Gastroesophageal sphincter (tissue), 4 donors: ENCODE measurements around the gene PCDHB9. TPM values are rescaled to one million over a fixed set of nuclear protein-coding genes. Genes with fewer than 3 reads are reported as not detected.
A peak's percentile ranks its signal among the peaks of the same experiment; 100 is the strongest.
"Not testable (repeated sequence)": the region's sequence is repeated elsewhere in the genome, so short reads cannot be mapped to it uniquely, and the experiment has no call there.

Experiments used
- ATAC-seq: fragments of 150-250 bp; one replicate; pipeline ENCODE4 v1.9.1; 2016; ENCODE audit warnings: mild to moderate bottlenecking, moderate library complexity
- H3K27ac ChIP-seq, 4 donors: fragments of 200-600 bp; sonication (generic) in 3 of 4; 1 replicate in 3 of 4; 2 replicates in 1 of 4; pipeline ENCODE4 v1.5.1; 2016 to 2019
- H3K27me3 ChIP-seq: fragments of 200-600 bp; sonication (generic); one replicate; pipeline ENCODE4 v1.5.1; 2019
- H3K36me3 ChIP-seq, 2 donors: fragments of 200-600 bp; sonication (generic); one replicate each; pipeline ENCODE4 v1.5.1; 2019; ENCODE audit warnings: control low read depth in 1 of 2
- H3K4me1 ChIP-seq, 3 donors: fragments of 200-600 bp; sonication (generic); 1 replicate in 2 of 3; 2 replicates in 1 of 3; pipeline ENCODE4 v1.5.1; 2016 to 2019; ENCODE audit warnings: control low read depth in 2 of 3
- H3K4me3 ChIP-seq, 2 donors: fragments of 200-600 bp; sonication (generic); one replicate each; pipeline ENCODE4 v1.5.1; 2019; ENCODE audit warnings: mild to moderate bottlenecking in 1 of 2, moderate library complexity in 1 of 2
- H3K9me3 ChIP-seq, 3 donors: fragments of 200-600 bp; sonication (generic); one replicate each; pipeline ENCODE4 v1.5.1; 2017 to 2019; ENCODE audit warnings: control low read depth in 2 of 3
- EP300 ChIP-seq: sonication (generic); formaldehyde crosslinking; IDR thresholded peaks from one replicate; pipeline ENCODE4 v1.6.1; 2017; ENCODE audit warnings: antibody characterized with exemption, mild to moderate bottlenecking
- POLR2A ChIP-seq, 2 donors: fragments of 450-650 bp; IDR thresholded peaks; one replicate each; pipeline ENCODE4 v1.6.1; 2017; ENCODE audit warnings: antibody characterized with exemption in 2 of 2, mild to moderate bottlenecking in 2 of 2, moderate library complexity in 1 of 2
- POLR2AphosphoS5 ChIP-seq: sonication (generic); formaldehyde crosslinking; IDR thresholded peaks from one replicate; pipeline ENCODE4 v1.6.1; 2017; ENCODE audit warnings: antibody characterized with exemption
- WGBS, 2 donors: methylation state at CpG; one replicate each; pipeline ENCODE4 v1.1.5; 2018; ENCODE audit warnings: low coverage in 1 of 2; 5-methylcytosine and 5-hydroxymethylcytosine counted together
- total RNA-seq, 4 donors: library from RNA; depleted of rRNA; stranded (reverse); fragments of >200 nt; gene quantifications; one replicate each; pipeline ENCODE4 v1.1.0, GENCODE V29; 2016
- TF ChIP-seq, protein P1 (sequence below), 4 experiments: fragments of 200-600 bp in 2 of 4; fragments of 450-650 bp in 2 of 4; sonication (generic) in 1 of 4; IDR thresholded peaks; one replicate each; pipeline ENCODE4 v1.5.1; 2017 to 2019; ENCODE audit warnings: antibody characterized with exemption in 4 of 4, mild to moderate bottlenecking in 2 of 4, moderate library complexity in 2 of 4

PCDHB9 gene
- total RNA-seq, 4 donors from 2014 or later: 1.9 to 10.9 (median 3.0) TPM

DNA sequence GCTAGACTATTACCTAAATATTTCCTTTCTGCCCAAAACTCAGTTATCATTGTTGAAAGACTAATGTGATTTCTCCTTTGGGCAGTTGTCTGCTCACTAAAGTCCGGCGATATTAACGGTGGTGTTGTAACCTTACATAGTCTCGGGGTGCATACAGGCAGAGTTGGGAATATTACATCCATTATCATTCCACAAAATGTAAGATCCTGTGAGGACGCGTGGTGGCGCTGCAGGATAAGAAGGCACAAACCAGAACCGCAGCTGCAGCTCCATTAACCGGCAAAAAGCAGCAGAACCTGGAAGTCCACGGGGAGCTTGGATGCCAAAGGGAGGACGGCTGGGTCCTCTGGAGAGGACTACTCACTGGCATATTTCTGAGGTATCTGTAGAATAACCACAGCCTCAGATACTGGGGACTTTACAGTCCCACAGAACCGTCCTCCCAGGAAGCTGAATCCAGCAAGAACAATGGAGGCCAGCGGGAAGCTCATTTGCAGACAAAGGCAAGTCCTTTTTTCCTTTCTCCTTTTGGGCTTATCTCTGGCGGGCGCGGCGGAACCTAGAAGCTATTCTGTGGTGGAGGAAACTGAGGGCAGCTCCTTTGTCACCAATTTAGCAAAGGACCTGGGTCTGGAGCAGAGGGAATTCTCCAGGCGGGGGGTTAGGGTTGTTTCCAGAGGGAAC is 26.8 kb downstream of the PCDHB9 start, which contains the start of gene PCDHB13:
Gene PCDHB13 (plus strand): TSS at position 264 of the 684 bp plus-strand sequence. CDS start 205 bp downstream, at position 469.
- H3K4me3 ChIP-seq: peak within 1 kb of the TSS in 1 of 2 donors; percentile 15
- peaks cover 22% of the 10 kb centered on the region for H3K27me3 ChIP-seq
- peak; percentile 25 for ATAC-seq
- not testable (repeated sequence) for H3K4me1 ChIP-seq, H3K27ac ChIP-seq
- H3K36me3 ChIP-seq: peaks cover 0 to 11% of the 10 kb centered on the region in 2 donors
- H3K9me3 ChIP-seq: peaks cover 0 to 96% (median 6%) of the 10 kb centered on the region in 3 donors
- WGBS, 2 donors: 11 to 14% methylated on average over 6 to 8 of the region's 18 CpGs
- TF ChIP-seq, protein P1, sequence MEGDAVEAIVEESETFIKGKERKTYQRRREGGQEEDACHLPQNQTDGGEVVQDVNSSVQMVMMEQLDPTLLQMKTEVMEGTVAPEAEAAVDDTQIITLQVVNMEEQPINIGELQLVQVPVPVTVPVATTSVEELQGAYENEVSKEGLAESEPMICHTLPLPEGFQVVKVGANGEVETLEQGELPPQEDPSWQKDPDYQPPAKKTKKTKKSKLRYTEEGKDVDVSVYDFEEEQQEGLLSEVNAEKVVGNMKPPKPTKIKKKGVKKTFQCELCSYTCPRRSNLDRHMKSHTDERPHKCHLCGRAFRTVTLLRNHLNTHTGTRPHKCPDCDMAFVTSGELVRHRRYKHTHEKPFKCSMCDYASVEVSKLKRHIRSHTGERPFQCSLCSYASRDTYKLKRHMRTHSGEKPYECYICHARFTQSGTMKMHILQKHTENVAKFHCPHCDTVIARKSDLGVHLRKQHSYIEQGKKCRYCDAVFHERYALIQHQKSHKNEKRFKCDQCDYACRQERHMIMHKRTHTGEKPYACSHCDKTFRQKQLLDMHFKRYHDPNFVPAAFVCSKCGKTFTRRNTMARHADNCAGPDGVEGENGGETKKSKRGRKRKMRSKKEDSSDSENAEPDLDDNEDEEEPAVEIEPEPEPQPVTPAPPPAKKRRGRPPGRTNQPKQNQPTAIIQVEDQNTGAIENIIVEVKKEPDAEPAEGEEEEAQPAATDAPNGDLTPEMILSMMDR (IDR thresholded peaks at IDR 0.05): peak in 3 of 4 experiments; percentile 12 to 51 (median 20)

DNA sequence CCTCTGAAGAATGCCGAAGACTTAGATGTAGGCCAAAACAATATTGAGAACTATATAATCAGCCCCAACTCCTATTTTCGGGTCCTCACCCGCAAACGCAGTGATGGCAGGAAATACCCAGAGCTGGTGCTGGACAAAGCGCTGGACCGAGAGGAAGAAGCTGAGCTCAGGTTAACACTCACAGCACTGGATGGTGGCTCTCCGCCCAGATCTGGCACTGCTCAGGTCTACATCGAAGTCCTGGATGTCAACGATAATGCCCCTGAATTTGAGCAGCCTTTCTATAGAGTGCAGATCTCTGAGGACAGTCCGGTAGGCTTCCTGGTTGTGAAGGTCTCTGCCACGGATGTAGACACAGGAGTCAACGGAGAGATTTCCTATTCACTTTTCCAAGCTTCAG is 27.6 kb downstream of the PCDHB9 start:
- H3K4me1 ChIP-seq, H3K27ac ChIP-seq, ATAC-seq, H3K4me3 ChIP-seq: not testable (repeated sequence)
- Histone ChIP-seq H3K27me3 (peaks cover 19% of the 10 kb centered on the region), H3K9me3 (peaks cover 0 to 96% (median 3%) of the 10 kb centered on the region in 3 donors), H3K36me3 (peaks cover 0 to 17% of the 10 kb centered on the region in 2 donors)
- WGBS, 2 donors: no CpG with 5 or more reads among the region's 12 CpGs

DNA sequence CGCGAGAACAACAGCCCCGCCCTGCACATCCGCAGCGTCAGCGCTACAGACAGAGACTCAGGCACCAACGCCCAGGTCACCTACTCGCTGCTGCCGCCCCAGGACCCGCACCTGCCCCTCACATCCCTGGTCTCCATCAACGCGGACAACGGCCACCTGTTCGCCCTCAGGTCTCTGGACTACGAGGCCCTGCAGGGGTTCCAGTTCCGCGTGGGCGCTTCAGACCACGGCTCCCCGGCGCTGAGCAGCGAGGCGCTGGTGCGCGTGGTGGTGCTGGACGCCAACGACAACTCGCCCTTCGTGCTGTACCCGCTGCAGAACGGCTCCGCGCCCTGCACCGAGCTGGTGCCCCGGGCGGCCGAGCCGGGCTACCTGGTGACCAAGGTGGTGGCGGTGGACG is 28.5 kb downstream of the PCDHB9 start:
- H3K27ac ChIP-seq, ATAC-seq, H3K4me1 ChIP-seq, H3K4me3 ChIP-seq: not testable (repeated sequence)
- Histone ChIP-seq H3K36me3 (peaks cover 0 to 18% of the 10 kb centered on the region in 2 donors), H3K27me3 (peaks cover 10% of the 10 kb centered on the region), H3K9me3 (peaks cover 0 to 96% (median 3%) of the 10 kb centered on the region in 3 donors)
- 43 to 50% methylated on average over 5 to 17 of the region's 40 CpGs for WGBS, 2 donors

DNA sequence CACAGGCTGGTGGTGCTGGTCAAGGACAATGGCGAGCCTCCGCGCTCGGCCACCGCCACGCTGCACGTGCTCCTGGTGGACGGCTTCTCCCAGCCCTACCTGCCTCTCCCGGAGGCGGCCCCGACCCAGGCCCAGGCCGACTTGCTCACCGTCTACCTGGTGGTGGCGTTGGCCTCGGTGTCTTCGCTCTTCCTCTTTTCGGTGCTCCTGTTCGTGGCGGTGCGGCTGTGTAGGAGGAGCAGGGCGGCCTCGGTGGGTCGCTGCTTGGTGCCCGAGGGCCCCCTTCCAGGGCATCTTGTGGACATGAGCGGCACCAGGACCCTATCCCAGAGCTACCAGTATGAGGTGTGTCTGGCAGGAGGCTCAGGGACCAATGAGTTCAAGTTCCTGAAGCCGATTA is 29.1 kb downstream of the PCDHB9 start:
- 58% methylated on average over 2 of the region's 26 CpGs; no CpG with 5 or more reads in 1 of the 2 donors for WGBS, 2 donors
- Histone ChIP-seq H3K9me3 (peaks cover 0 to 96% (median 3%) of the 10 kb centered on the region in 3 donors), H3K36me3 (peaks cover 0 to 18% of the 10 kb centered on the region in 2 donors)
- H3K27me3 ChIP-seq, H3K27ac ChIP-seq, H3K4me3 ChIP-seq, ATAC-seq, H3K4me1 ChIP-seq: not testable (repeated sequence)

DNA sequence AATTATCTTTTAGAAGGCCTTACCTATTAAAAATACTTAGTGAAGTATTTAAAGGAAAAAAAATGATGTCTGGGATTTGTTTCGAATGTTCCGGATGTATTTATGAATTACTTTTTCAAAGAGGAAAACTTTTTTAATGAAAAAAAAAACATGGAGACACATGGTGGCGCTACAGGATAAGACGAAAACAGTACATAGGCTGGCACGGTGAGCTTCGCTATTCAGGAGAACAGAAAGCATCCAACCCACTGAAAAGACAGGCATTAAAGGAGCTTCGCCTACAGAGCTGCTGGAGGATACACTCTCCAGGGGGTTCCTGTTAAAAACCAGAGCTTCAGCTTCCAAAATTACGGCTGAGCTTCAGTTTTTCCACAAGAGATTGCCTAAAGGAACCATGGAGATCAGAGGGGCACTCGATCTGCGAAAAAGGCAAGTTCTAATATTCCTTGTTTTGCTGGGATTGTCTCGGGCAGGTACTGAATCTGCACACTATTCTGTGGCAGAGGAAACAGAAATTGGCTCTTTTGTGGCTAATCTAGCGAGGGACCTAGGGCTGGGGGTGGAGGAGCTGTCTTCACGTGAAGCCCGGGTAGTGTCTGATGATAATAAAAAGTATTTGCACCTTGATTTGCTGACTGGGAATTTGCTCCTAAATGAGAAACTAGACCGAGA is 36.3 kb downstream of the PCDHB9 start, which contains the start of gene PCDHB14:
Gene PCDHB14 (plus strand): TSS at position 232 of the 672 bp plus-strand sequence. CDS start 163 bp downstream, at position 395.
- H3K9me3 ChIP-seq: peaks cover 0 to 100% (median 4%) of the 10 kb centered on the region in 3 donors
- peaks cover 0 to 22% of the 10 kb centered on the region in 2 donors for H3K36me3 ChIP-seq
- peak within 1 kb of the TSS; percentile 33 to 36 for H3K4me3 ChIP-seq
- no peak for ATAC-seq
- no peak for TF ChIP-seq POLR2AphosphoS5
- no peak for TF ChIP-seq POLR2A (IDR thresholded peaks at IDR 0.05)
- TF ChIP-seq, protein P1 (IDR thresholded peaks at IDR 0.05): peak in 2 of 4 experiments; percentile 13 to 34
- TF ChIP-seq EP300: no peak
- no peaks in the 10 kb centered on the region for H3K4me1 ChIP-seq
- peaks cover 3% of the 10 kb centered on the region for H3K27me3 ChIP-seq
- WGBS, 2 donors: 17 to 30% methylated on average over 12 to 14 of the region's 15 CpGs
- H3K27ac ChIP-seq: peak within 1 kb of the TSS in 1 of 4 donors; percentile 38

DNA sequence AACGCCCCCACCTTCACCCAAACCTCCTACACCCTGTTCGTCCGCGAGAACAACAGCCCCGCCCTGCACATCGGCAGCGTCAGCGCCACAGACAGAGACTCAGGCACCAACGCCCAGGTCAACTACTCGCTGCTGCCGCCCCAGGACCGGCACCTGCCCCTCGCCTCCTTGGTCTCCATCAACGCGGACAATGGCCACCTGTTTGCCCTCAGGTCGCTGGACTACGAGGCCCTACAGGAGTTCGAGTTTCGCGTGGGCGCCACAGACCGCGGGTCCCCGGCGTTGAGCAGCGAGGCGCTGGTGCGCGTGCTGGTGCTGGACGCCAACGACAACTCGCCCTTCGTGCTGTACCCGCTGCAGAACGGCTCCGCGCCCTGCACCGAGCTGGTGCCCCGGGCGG is 37.9 kb downstream of the PCDHB9 start:
- 0% methylated on average over 1 of the region's 40 CpGs; no CpG with 5 or more reads in 1 of the 2 donors for WGBS, 2 donors
- H3K4me1 ChIP-seq, H3K27me3 ChIP-seq, ATAC-seq, H3K36me3 ChIP-seq, H3K4me3 ChIP-seq, H3K27ac ChIP-seq: not testable (repeated sequence)
- H3K9me3 ChIP-seq: peaks cover 0 to 97% (median 4%) of the 10 kb centered on the region in 3 donors

DNA sequence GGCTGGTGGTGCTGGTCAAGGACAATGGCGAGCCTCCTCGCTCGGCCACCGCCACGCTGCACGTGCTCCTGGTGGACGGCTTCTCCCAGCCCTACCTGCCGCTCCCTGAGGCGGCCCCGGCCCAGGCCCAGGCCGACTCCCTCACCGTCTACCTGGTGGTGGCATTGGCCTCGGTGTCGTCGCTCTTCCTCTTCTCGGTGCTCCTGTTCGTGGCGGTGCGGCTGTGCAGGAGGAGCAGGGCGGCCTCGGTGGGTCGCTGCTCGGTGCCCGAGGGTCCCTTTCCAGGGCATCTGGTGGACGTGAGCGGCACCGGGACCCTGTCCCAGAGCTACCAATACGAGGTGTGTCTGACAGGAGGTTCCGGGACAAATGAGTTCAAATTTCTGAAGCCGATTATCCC is 38.5 kb downstream of the PCDHB9 start:
- H3K9me3 ChIP-seq: peaks cover 0 to 97% (median 4%) of the 10 kb centered on the region in 3 donors
- H3K27me3 ChIP-seq, H3K27ac ChIP-seq, H3K4me1 ChIP-seq, H3K4me3 ChIP-seq, ATAC-seq, H3K36me3 ChIP-seq: not testable (repeated sequence)
- 27 to 43% methylated on average over 10 to 20 of the region's 30 CpGs for WGBS, 2 donors
